Osteoblast (primary cell): ENCODE results near the gene TNRC6A. TPM values are rescaled to one million over a fixed set of nuclear protein-coding genes. Genes with fewer than 3 reads are reported as not detected.
A peak's percentile ranks its signal among the peaks of the same experiment; 100 is the strongest.
"Not testable (repeated sequence)": the region's sequence is repeated elsewhere in the genome, so short reads cannot be mapped to it uniquely, and the experiment has no call there.

Experiments
- DNase-seq: peaks from one replicate; pipeline ENCODE4 v3.0.0; 2011; ENCODE audit warnings: low spot score, mixed read lengths; ENCODE audit not compliant: insufficient read length; ENCODE audit errors: missing footprints
- H2AFZ ChIP-seq: 2 replicates; pipeline ENCODE4 v1.6.0; 2011; ENCODE audit warnings: mild to moderate bottlenecking, low read length
- H3K27ac ChIP-seq: 2 replicates; pipeline ENCODE4 v1.5.1; 2011; ENCODE audit warnings: mild to moderate bottlenecking, low read depth, low read length, moderate library complexity
- H3K27me3 ChIP-seq: 2 replicates; pipeline ENCODE4 v1.6.0; 2012; ENCODE audit warnings: mild to moderate bottlenecking, control low read depth, inconsistent platforms, low read length, moderate library complexity; ENCODE audit not compliant: insufficient read depth
- H3K36me3 ChIP-seq: 2 replicates; pipeline ENCODE4 v1.5.1; 2011; ENCODE audit warnings: mild to moderate bottlenecking, low read length, control low read depth, moderate library complexity; ENCODE audit not compliant: insufficient read depth
- H3K4me1 ChIP-seq: 2 replicates; pipeline ENCODE4 v1.5.1; 2011; ENCODE audit warnings: mild to moderate bottlenecking, low read length, control low read depth, moderate library complexity; ENCODE audit not compliant: insufficient read depth
- H3K4me2 ChIP-seq: 2 replicates; pipeline ENCODE4 v1.6.0; 2011; ENCODE audit warnings: mild to moderate bottlenecking, low read length; ENCODE audit not compliant: insufficient read depth
- H3K4me3 ChIP-seq: fragments of 200-600 bp; sonication (generic); 3 replicates; pipeline ENCODE4 v1.5.1; 2012; ENCODE audit warnings: mild to moderate bottlenecking, low read length, inconsistent platforms; ENCODE audit not compliant: insufficient read depth
- H3K79me2 ChIP-seq: 2 replicates; pipeline ENCODE4 v1.6.0; 2012; ENCODE audit warnings: mild to moderate bottlenecking, low read length, control low read depth, inconsistent platforms; ENCODE audit not compliant: insufficient read depth
- H3K9me3 ChIP-seq: 2 replicates; pipeline ENCODE4 v1.5.1; 2011; ENCODE audit warnings: low read depth, low read length, control low read depth
- H4K20me1 ChIP-seq: 2 replicates; pipeline ENCODE4 v1.6.0; 2012; ENCODE audit warnings: mild to moderate bottlenecking, low read length, control low read depth; ENCODE audit not compliant: insufficient read depth
- CTCF ChIP-seq: IDR thresholded peaks from 2 replicates; pipeline ENCODE4 v1.5.1; 2011; ENCODE audit warnings: mild to moderate bottlenecking, low read depth, low read length, moderate library complexity; ENCODE audit errors: extremely low read depth
- total RNA-seq: library from RNA; depleted of rRNA; stranded (reverse); fragments of >200 nt; gene quantifications from 2 replicates; pipeline ENCODE4 v1.2.3, GENCODE V29; 2012

Gene TNRC6A
- total RNA-seq, 1 donor, result 38.0 TPM

GRCh38 chr16:24737391-24737871, 8.0 kb downstream of the TNRC6A start:
- Histone ChIP-seq H3K4me3 (peak overlapping the region; percentile 25), H3K27me3 (no peaks in the 10 kb centered on the region), H3K27ac (peak overlapping the region; percentile 71), H4K20me1 (peaks cover 78% of the 10 kb centered on the region), H3K4me1 (peaks cover 35% of the 10 kb centered on the region), H3K4me2 (peak overlapping the region; percentile 76), H2AFZ (no peak overlapping the region), H3K79me2 (peaks cover 95% of the 10 kb centered on the region), H3K36me3 (peaks cover 18% of the 10 kb centered on the region), H3K9me3 (no peaks in the 10 kb centered on the region)
- peak; percentile 65 for DNase-seq
- TF ChIP-seq CTCF, result no peak

- Histone ChIP-seq H3K9me3 (no peaks in the 10 kb centered on the region), H3K79me2 (peaks cover 95% of the 10 kb centered on the region), H3K27ac (peak overlapping the region; percentile 71), H3K4me1 (peaks cover 35% of the 10 kb centered on the region), H2AFZ (no peak overlapping the region), H4K20me1 (peaks cover 75% of the 10 kb centered on the region), H3K27me3 (no peaks in the 10 kb centered on the region), H3K4me2 (peak overlapping the region; percentile 76), H3K4me3 (no peak overlapping the region), H3K36me3 (peaks cover 13% of the 10 kb centered on the region)
- no peak for DNase-seq
- no peak for TF ChIP-seq CTCF
Observed at GRCh38 chr16:24737916-24738594, 8.6 kb downstream of the TNRC6A start.

- H3K36me3 ChIP-seq, result peaks cover 5% of the 10 kb centered on the region
- no peak for DNase-seq
- no peak for TF ChIP-seq CTCF
- H2AFZ ChIP-seq, result no peak overlapping the region
- H3K79me2 ChIP-seq, result peaks cover 95% of the 10 kb centered on the region
- H3K27ac ChIP-seq, result no peak overlapping the region
- peaks cover 33% of the 10 kb centered on the region for H3K4me1 ChIP-seq
- no peaks in the 10 kb centered on the region for H3K27me3 ChIP-seq
- H4K20me1 ChIP-seq, result peaks cover 73% of the 10 kb centered on the region
- no peak overlapping the region for H3K4me2 ChIP-seq
- no peak overlapping the region for H3K4me3 ChIP-seq
- no peaks in the 10 kb centered on the region for H3K9me3 ChIP-seq
Observed at GRCh38 chr16:24738895-24739294, 9.4 kb downstream of the TNRC6A start.

GRCh38 chr16:24741862-24742261, 12.4 kb downstream of the TNRC6A start:
- no peak for TF ChIP-seq CTCF

GRCh38 chr16:24742610-24743009, 13.2 kb downstream of the TNRC6A start:
- H3K27ac ChIP-seq, H3K9me3 ChIP-seq, H3K4me2 ChIP-seq, H2AFZ ChIP-seq, H3K4me3 ChIP-seq, DNase-seq, H3K27me3 ChIP-seq: not testable (repeated sequence)
- Histone ChIP-seq H4K20me1 (peaks cover 87% of the 10 kb centered on the region), H3K79me2 (peaks cover 100% of the 10 kb centered on the region), H3K4me1 (peaks cover 11% of the 10 kb centered on the region), H3K36me3 (peaks cover 12% of the 10 kb centered on the region)

More at GRCh38 chr16:24741862-24742261, 12.4 kb downstream of the TNRC6A start:
- no peak overlapping the region for H3K27ac ChIP-seq
- peaks cover 95% of the 10 kb centered on the region for H3K79me2 ChIP-seq
- H3K4me1 ChIP-seq, result peaks cover 12% of the 10 kb centered on the region
- H3K4me2 ChIP-seq, result no peak overlapping the region
- no peak for DNase-seq
- H2AFZ ChIP-seq, result no peak overlapping the region
- H3K4me3 ChIP-seq, result no peak overlapping the region
- H3K27me3 ChIP-seq, result no peaks in the 10 kb centered on the region
- no peaks in the 10 kb centered on the region for H3K9me3 ChIP-seq
- peaks cover 84% of the 10 kb centered on the region for H4K20me1 ChIP-seq
- H3K36me3 ChIP-seq, result peaks cover 5% of the 10 kb centered on the region
